ENCODE data around the gene ZNF101. TPM values are rescaled to one million over a fixed set of nuclear protein-coding genes. Genes with fewer than 3 reads are reported as not detected.
A peak's percentile ranks its signal among the peaks of the same experiment; 100 is the strongest.

Gene ZNF101
- total RNA-seq, 1 experiment from 2014 or later = 10.6 TPM

- no peak for DNase-seq (ENCODE audit: low read depth)
Measured at GRCh38 chr19:19710506-19710905, 41.9 kb downstream of the ZNF101 start.

- no peak for DNase-seq (ENCODE audit: low read depth)
Measured at GRCh38 chr19:19711306-19711933, 42.8 kb downstream of the ZNF101 start.

GRCh38 chr19:19711934-19712828, 43.5 kb downstream of the ZNF101 start:
- no peak for DNase-seq (ENCODE audit: low read depth)

- DNase-seq (ENCODE audit: low read depth) = no peak
Measured at GRCh38 chr19:19719798-19720197, 51.2 kb downstream of the ZNF101 start.

- DNase-seq (ENCODE audit: low read depth) = no peak
Measured at GRCh38 chr19:19721896-19722295, 53.3 kb downstream of the ZNF101 start.

- peak; percentile 86 for DNase-seq (ENCODE audit: low read depth)
Measured at GRCh38 chr19:19732579-19733501, 64.2 kb downstream of the ZNF101 start, which contains the start of gene ZNF14. TSS of gene ZNF14 (minus strand) at chr19:19733112. CDS start at chr19:19732958, 154 bp downstream.

Other genes with a start within 250 kb of the ZNF101 start
- 2.4 TPM in 2 replicates for gene TSSK6, start 153.3 kb upstream of the ZNF101 start, total RNA-seq (2014; rRNA removed)
- gene NDUFA13, start 152.6 kb upstream of the ZNF101 start, total RNA-seq (2014; rRNA removed) = 20.2 and 32.4 TPM in 2 replicates
- gene YJEFN3, start 139.9 kb upstream of the ZNF101 start, total RNA-seq (2014; rRNA removed) = 0.69 and 0.90 TPM in 2 replicates
- 0.06 TPM in 2 replicates for gene CILP2, start 130.6 kb upstream of the ZNF101 start, total RNA-seq (2014; rRNA removed)
- gene PBX4, start 50.2 kb upstream of the ZNF101 start, total RNA-seq (2014; rRNA removed) = 0.69 and 1.1 TPM in 2 replicates
- 0.52 and 1.4 TPM in 2 replicates for gene LPAR2, start 40.6 kb upstream of the ZNF101 start, total RNA-seq (2014; rRNA removed)
- gene GMIP, start 25.2 kb upstream of the ZNF101 start, total RNA-seq (2014; rRNA removed) = 5.6 and 9.5 TPM in 2 replicates
- 106 and 133 TPM in 2 replicates for gene ATP13A1, start 5.2 kb upstream of the ZNF101 start, total RNA-seq (2014; rRNA removed)
- gene ZNF14, start 64.3 kb downstream of the ZNF101 start, total RNA-seq (2014; rRNA removed) = 3.1 and 4.0 TPM in 2 replicates
- 9.4 and 15.0 TPM in 2 replicates for gene ZNF506, start 152.9 kb downstream of the ZNF101 start, total RNA-seq (2014; rRNA removed)
- 9.9 and 11.2 TPM in 2 replicates for gene ZNF253, start 197.0 kb downstream of the ZNF101 start, total RNA-seq (2014; rRNA removed)
- 23.3 and 30.8 TPM in 2 replicates for gene ZNF93, start 232.1 kb downstream of the ZNF101 start, total RNA-seq (2014; rRNA removed)